Measurements from ENCODE around the gene ZCCHC2.

DNA sequence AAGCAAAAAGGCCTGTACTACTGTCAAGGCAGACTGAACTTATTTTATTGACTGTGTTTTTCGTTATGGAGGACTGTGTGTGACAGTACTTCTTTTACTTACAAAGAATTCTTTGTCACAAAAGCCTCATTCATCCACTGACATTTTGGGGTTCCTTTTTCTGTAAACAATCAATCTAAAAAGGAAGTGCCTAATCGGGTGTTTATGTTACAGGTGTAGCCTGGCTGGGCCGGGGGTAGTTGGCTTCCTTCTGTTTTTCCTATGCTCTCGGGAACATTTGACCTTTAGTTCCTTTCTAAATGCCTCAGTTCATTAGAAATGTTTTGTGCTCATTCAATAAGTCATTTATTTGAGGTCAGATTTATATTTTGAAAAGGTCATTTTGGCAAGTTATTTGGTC lies 8.3 kb downstream of the ZCCHC2 start:
- TF ChIP-seq, protein P1, sequence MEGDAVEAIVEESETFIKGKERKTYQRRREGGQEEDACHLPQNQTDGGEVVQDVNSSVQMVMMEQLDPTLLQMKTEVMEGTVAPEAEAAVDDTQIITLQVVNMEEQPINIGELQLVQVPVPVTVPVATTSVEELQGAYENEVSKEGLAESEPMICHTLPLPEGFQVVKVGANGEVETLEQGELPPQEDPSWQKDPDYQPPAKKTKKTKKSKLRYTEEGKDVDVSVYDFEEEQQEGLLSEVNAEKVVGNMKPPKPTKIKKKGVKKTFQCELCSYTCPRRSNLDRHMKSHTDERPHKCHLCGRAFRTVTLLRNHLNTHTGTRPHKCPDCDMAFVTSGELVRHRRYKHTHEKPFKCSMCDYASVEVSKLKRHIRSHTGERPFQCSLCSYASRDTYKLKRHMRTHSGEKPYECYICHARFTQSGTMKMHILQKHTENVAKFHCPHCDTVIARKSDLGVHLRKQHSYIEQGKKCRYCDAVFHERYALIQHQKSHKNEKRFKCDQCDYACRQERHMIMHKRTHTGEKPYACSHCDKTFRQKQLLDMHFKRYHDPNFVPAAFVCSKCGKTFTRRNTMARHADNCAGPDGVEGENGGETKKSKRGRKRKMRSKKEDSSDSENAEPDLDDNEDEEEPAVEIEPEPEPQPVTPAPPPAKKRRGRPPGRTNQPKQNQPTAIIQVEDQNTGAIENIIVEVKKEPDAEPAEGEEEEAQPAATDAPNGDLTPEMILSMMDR (IDR thresholded peaks at IDR 0.05; ENCODE audit: low read depth, low read length, poor library complexity, severe bottlenecking): no peak
- TF ChIP-seq EZH2phosphoT487 (IDR thresholded peaks at IDR 0.05; ENCODE audit: borderline replicate concordance, low read length): no peak
